ENCODE measurements around the gene RADX. TPM values are rescaled to one million over a fixed set of nuclear protein-coding genes. Genes with fewer than 3 reads are reported as not detected.
"Not testable (repeated sequence)": the region's sequence is repeated elsewhere in the genome, so short reads cannot be mapped to it uniquely, and the experiment has no call there.

Gene RADX
- total and polyA plus RNA-seq, 2 experiments from 2014 or later = 5.8 to 6.3 TPM

GRCh38 chrX:106649523-106650428, 38.0 kb downstream of the RADX start:
- no peaks in the 10 kb centered on the region for H3K27me3 ChIP-seq
- TF ChIP-seq, protein P1, sequence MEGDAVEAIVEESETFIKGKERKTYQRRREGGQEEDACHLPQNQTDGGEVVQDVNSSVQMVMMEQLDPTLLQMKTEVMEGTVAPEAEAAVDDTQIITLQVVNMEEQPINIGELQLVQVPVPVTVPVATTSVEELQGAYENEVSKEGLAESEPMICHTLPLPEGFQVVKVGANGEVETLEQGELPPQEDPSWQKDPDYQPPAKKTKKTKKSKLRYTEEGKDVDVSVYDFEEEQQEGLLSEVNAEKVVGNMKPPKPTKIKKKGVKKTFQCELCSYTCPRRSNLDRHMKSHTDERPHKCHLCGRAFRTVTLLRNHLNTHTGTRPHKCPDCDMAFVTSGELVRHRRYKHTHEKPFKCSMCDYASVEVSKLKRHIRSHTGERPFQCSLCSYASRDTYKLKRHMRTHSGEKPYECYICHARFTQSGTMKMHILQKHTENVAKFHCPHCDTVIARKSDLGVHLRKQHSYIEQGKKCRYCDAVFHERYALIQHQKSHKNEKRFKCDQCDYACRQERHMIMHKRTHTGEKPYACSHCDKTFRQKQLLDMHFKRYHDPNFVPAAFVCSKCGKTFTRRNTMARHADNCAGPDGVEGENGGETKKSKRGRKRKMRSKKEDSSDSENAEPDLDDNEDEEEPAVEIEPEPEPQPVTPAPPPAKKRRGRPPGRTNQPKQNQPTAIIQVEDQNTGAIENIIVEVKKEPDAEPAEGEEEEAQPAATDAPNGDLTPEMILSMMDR (IDR thresholded peaks at IDR 0.05; ENCODE audit: low read depth, low read length) = no peak

GRCh38 chrX:106653625-106654024, 41.8 kb downstream of the RADX start:
- DNase-seq (ENCODE audit: low read depth in 1 of 2, low spot score in 1 of 2); H3K27ac ChIP-seq: not testable (repeated sequence)

More at GRCh38 chrX:106649523-106650428, 38.0 kb downstream of the RADX start:
- Histone ChIP-seq H3K4me3 (no peak overlapping the region), H3K36me3 (no peaks in the 10 kb centered on the region), H3K27ac (no peak overlapping the region), H3K4me1 (ENCODE audit: low read depth) (no peaks in the 10 kb centered on the region), H3K9me3 (ENCODE audit: low read depth) (no peaks in the 10 kb centered on the region)
- no peak for DNase-seq (ENCODE audit: low read depth in 1 of 2, low spot score in 1 of 2)

DNA sequence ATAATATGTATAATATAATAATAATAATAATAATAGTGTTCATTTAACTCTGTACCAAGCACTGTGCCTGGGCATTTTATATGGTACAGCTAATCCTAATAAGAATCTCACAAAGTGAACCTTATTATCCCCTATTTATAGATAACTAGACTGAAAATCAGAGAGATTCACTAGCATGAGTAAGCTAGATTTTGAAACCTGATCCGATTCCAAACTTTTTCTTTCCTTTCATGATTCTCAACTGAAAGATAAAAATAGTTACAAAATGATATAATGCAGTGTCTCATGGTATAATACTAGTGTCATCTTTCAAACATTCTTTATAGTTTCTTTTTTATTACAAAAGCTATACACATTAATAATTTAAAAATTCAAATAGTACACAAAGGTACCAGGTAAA, 58.9 kb downstream of the RADX start:
- TF ChIP-seq, protein P1 (IDR thresholded peaks at IDR 0.05; ENCODE audit: low read depth, low read length) = no peak
- DNase-seq (ENCODE audit: low read depth in 1 of 2, low spot score in 1 of 2) = no peak

More at GRCh38 chrX:106653625-106654024, 41.8 kb downstream of the RADX start:
- H3K9me3 ChIP-seq (ENCODE audit: low read depth); H3K4me3 ChIP-seq; H3K27me3 ChIP-seq; H3K4me1 ChIP-seq (ENCODE audit: low read depth); H3K36me3 ChIP-seq: not testable (repeated sequence)

DNA sequence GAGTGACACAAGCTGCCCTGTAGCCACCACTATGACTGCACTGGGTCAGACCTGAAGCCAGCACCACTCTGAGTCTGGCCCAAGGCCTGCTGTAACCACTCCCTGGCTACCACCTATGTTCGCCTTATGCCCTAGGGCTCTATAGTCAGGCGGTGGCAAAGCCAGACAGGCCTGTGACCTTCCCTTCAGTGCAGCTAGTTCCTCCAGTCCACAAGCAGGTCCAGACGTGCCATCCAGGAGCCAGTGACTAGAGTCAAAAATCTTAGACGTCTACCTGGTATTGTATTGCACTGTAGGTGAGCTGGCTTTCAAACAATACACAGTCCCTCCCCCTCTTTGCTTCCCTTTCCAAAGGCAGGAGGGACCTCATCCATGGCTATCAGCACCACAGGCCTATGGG, 60.7 kb downstream of the RADX start:
- TF ChIP-seq, protein P1 (IDR thresholded peaks at IDR 0.05; ENCODE audit: low read depth, low read length) = no peak
- Histone ChIP-seq H3K4me1 (ENCODE audit: low read depth) (no peaks in the 10 kb centered on the region), H3K4me3 (no peak overlapping the region), H3K9me3 (ENCODE audit: low read depth) (no peaks in the 10 kb centered on the region), H3K36me3 (no peaks in the 10 kb centered on the region), H3K27ac (no peak overlapping the region), H3K27me3 (no peaks in the 10 kb centered on the region)
- DNase-seq (ENCODE audit: low read depth in 1 of 2, low spot score in 1 of 2) = no peak

More for the DNA sequence above, 58.9 kb downstream of the RADX start:
- Histone ChIP-seq H3K27ac (no peak overlapping the region), H3K36me3 (no peaks in the 10 kb centered on the region), H3K4me1 (ENCODE audit: low read depth) (no peaks in the 10 kb centered on the region), H3K9me3 (ENCODE audit: low read depth) (no peaks in the 10 kb centered on the region), H3K27me3 (no peaks in the 10 kb centered on the region), H3K4me3 (no peak overlapping the region)

- H3K36me3 ChIP-seq = no peaks in the 10 kb centered on the region
- no peaks in the 10 kb centered on the region for H3K9me3 ChIP-seq (ENCODE audit: low read depth)
- H3K4me3 ChIP-seq = no peak overlapping the region
- H3K27me3 ChIP-seq = no peaks in the 10 kb centered on the region
- no peak for DNase-seq (ENCODE audit: low read depth in 1 of 2, low spot score in 1 of 2)
- no peak overlapping the region for H3K27ac ChIP-seq
- TF ChIP-seq, protein P1 (IDR thresholded peaks at IDR 0.05; ENCODE audit: low read depth, low read length) = no peak
- H3K4me1 ChIP-seq (ENCODE audit: low read depth) = no peaks in the 10 kb centered on the region
Measured at GRCh38 chrX:106680716-106681115, 68.9 kb downstream of the RADX start.

GRCh38 chrX:106684207-106684606, 72.4 kb downstream of the RADX start:
- TF ChIP-seq, protein P1 (IDR thresholded peaks at IDR 0.05; ENCODE audit: low read depth, low read length) = no peak

More at GRCh38 chrX:106684207-106684606, 72.4 kb downstream of the RADX start:
- Histone ChIP-seq H3K36me3 (no peaks in the 10 kb centered on the region), H3K27ac (no peak overlapping the region), H3K27me3 (no peaks in the 10 kb centered on the region), H3K4me3 (no peak overlapping the region), H3K9me3 (ENCODE audit: low read depth) (no peaks in the 10 kb centered on the region), H3K4me1 (ENCODE audit: low read depth) (no peaks in the 10 kb centered on the region)
- no peak for DNase-seq (ENCODE audit: low read depth in 1 of 2, low spot score in 1 of 2)
